H9 (cell line): ENCODE data around the gene PLB1. TPM values are rescaled to one million over a fixed set of nuclear protein-coding genes. Genes with fewer than 3 reads are reported as not detected.

Experiments used
- DNase-seq: peaks from one replicate; pipeline ENCODE4 v3.0.0-alpha.2; 2017
- H2AFZ ChIP-seq: one replicate; pipeline ENCODE4 v1.6.1; 2013; ENCODE audit warnings: mild to moderate bottlenecking, low read length, control low read depth, moderate library complexity
- H2AK5ac ChIP-seq: 2 replicates; pipeline ENCODE4 v1.6.1; 2013; ENCODE audit warnings: low read length, control low read depth, mixed read lengths; ENCODE audit not compliant: insufficient read length
- H2BK120ac ChIP-seq: one replicate; pipeline ENCODE4 v1.6.1; 2013; ENCODE audit warnings: low read depth, mild to moderate bottlenecking, low read length, control low read depth, inconsistent platforms; ENCODE audit not compliant: poor library complexity, severe bottlenecking
- H2BK12ac ChIP-seq: 2 replicates; pipeline ENCODE4 v1.6.1; 2013; ENCODE audit warnings: low read length, control low read depth, mixed read lengths, low read depth; ENCODE audit not compliant: insufficient read length
- H2BK15ac ChIP-seq: 2 replicates; pipeline ENCODE4 v1.6.1; 2013; ENCODE audit warnings: low read depth, low read length, control low read depth
- H2BK20ac ChIP-seq: one replicate; pipeline ENCODE4 v1.6.1; 2013; ENCODE audit warnings: low read depth, mild to moderate bottlenecking, low read length, control low read depth, inconsistent platforms; ENCODE audit not compliant: poor library complexity, severe bottlenecking
- H2BK5ac ChIP-seq: 2 replicates; pipeline ENCODE4 v1.6.1; 2013; ENCODE audit warnings: low read length, control low read depth, mixed read lengths; ENCODE audit not compliant: insufficient read length
- H3K14ac ChIP-seq: 2 replicates; pipeline ENCODE4 v1.6.1; 2013; ENCODE audit warnings: low read length, control low read depth; ENCODE audit not compliant: insufficient read depth
- H3K18ac ChIP-seq: 2 replicates; pipeline ENCODE4 v1.6.1; 2013; ENCODE audit warnings: low read depth, mild to moderate bottlenecking, mixed read lengths, low read length, control low read depth; ENCODE audit not compliant: insufficient read length
- H3K23ac ChIP-seq: 2 replicates; pipeline ENCODE4 v1.6.1; 2013; ENCODE audit warnings: low read length, control low read depth, mixed read lengths, low read depth; ENCODE audit not compliant: insufficient read length
- H3K23me2 ChIP-seq: 2 replicates; pipeline ENCODE4 v1.6.1; 2013; ENCODE audit warnings: low read depth, mild to moderate bottlenecking, mixed read lengths, low read length, control low read depth; ENCODE audit not compliant: insufficient read length, poor library complexity, severe bottlenecking
- H3K27ac ChIP-seq: 2 replicates; pipeline ENCODE4 v1.5.1; 2013; ENCODE audit warnings: low read length, control low read depth, mixed read lengths, low read depth; ENCODE audit not compliant: insufficient read length
- H3K27me3 ChIP-seq: 2 replicates; pipeline ENCODE4 v1.6.1; 2013; ENCODE audit warnings: low read length, control low read depth, inconsistent platforms; ENCODE audit not compliant: insufficient read depth
- H3K4ac ChIP-seq: 2 replicates; pipeline ENCODE4 v1.6.1; 2013; ENCODE audit warnings: low read depth, mild to moderate bottlenecking, control low read depth, inconsistent platforms, low read length, moderate library complexity
- H3K4me1 ChIP-seq: 2 replicates; pipeline ENCODE4 v1.6.1; 2013; ENCODE audit warnings: low read length, control low read depth, inconsistent platforms; ENCODE audit not compliant: insufficient read depth
- H3K4me2 ChIP-seq: 2 replicates; pipeline ENCODE4 v1.6.1; 2013; ENCODE audit warnings: low read length, control low read depth, mixed read lengths; ENCODE audit not compliant: insufficient read length, insufficient read depth
- H3K56ac ChIP-seq: 2 replicates; pipeline ENCODE4 v1.6.1; 2013; ENCODE audit warnings: low read depth, mild to moderate bottlenecking, mixed read lengths, low read length, control low read depth; ENCODE audit not compliant: insufficient read length
- H3K79me1 ChIP-seq: 2 replicates; pipeline ENCODE4 v1.6.1; 2013; ENCODE audit warnings: low read depth, mild to moderate bottlenecking, moderate library complexity, low read length, control low read depth, inconsistent platforms; ENCODE audit not compliant: insufficient read depth, poor library complexity, severe bottlenecking
- H3K79me2 ChIP-seq: 2 replicates; pipeline ENCODE4 v1.6.1; 2013; ENCODE audit warnings: low read length, control low read depth, inconsistent platforms; ENCODE audit not compliant: insufficient read depth
- H3K9ac ChIP-seq: 2 replicates; pipeline ENCODE4 v1.6.1; 2013; ENCODE audit warnings: low read length, control low read depth, mixed read lengths; ENCODE audit not compliant: insufficient read length; ENCODE audit errors: extremely low read depth
- H3K9me3 ChIP-seq: one replicate; pipeline ENCODE4 v1.6.1; 2013; ENCODE audit warnings: low read depth, low read length, inconsistent platforms; ENCODE audit not compliant: control insufficient read depth
- H3T11ph ChIP-seq: one replicate; pipeline ENCODE4 v1.6.1; 2013; ENCODE audit warnings: mild to moderate bottlenecking, low read length, control low read depth, inconsistent platforms
- H4K20me1 ChIP-seq: one replicate; pipeline ENCODE4 v1.6.1; 2013; ENCODE audit not compliant: control insufficient read depth, insufficient read length, insufficient read depth
- H4K5ac ChIP-seq: 2 replicates; pipeline ENCODE4 v1.6.1; 2013; ENCODE audit warnings: low read depth, mild to moderate bottlenecking, mixed read lengths, low read length, control low read depth; ENCODE audit not compliant: insufficient read length
- H4K8ac ChIP-seq: replicated peaks from 2 replicates; pipeline ENCODE4 v1.6.1; 2013; ENCODE audit warnings: low read length, control low read depth, mixed read lengths, low read depth; ENCODE audit not compliant: insufficient read length
- H4K91ac ChIP-seq: 2 replicates; pipeline ENCODE4 v1.6.1; 2013; ENCODE audit warnings: low read depth, mild to moderate bottlenecking, moderate library complexity, mixed read lengths, low read length, control low read depth; ENCODE audit not compliant: insufficient read length
- H3K27ac Mint-ChIP-seq, 3 experiments: 2 replicates in 2 of 3; 3 replicates in 1 of 3; pipeline ENCODE4 v1.8.0; 2020 to 2021; ENCODE audit warnings: mixed read lengths in 3 of 3, mild to moderate bottlenecking in 1 of 3, moderate library complexity in 1 of 3
- H3K27me3 Mint-ChIP-seq: 2 replicates; pipeline ENCODE4 v1.8.0; 2021; ENCODE audit warnings: low read depth, mild to moderate bottlenecking, moderate library complexity, mixed read lengths
- H3K36me3 Mint-ChIP-seq, 3 experiments: 2 replicates in 2 of 3; 3 replicates in 1 of 3; pipeline ENCODE4 v1.8.0; 2020 to 2021; ENCODE audit warnings: low read depth in 3 of 3, mixed read lengths in 3 of 3; ENCODE audit not compliant: insufficient read depth in 1 of 3
- H3K4me1 Mint-ChIP-seq, 2 experiments: 2 replicates each; pipeline ENCODE4 v1.8.0; 2020; ENCODE audit warnings: mixed read lengths in 2 of 2
- H3K4me3 Mint-ChIP-seq, 2 experiments: 2 replicates in 1 of 2; 3 replicates in 1 of 2; pipeline ENCODE4 v1.8.0; 2020 to 2021; ENCODE audit warnings: mild to moderate bottlenecking in 2 of 2, mixed read lengths in 2 of 2, moderate library complexity in 1 of 2
- H3K9me3 Mint-ChIP-seq, 2 experiments: 2 replicates in 1 of 2; 3 replicates in 1 of 2; pipeline ENCODE4 v1.8.0; 2020; ENCODE audit warnings: mild to moderate bottlenecking in 2 of 2, mixed read lengths in 2 of 2, moderate library complexity in 1 of 2
- CTCF ChIP-seq: fragments of 200-600 bp; sonication (generic); conservative IDR thresholded peaks from 3 replicates; pipeline ENCODE4 v1.8.0; 2021; ENCODE audit warnings: antibody characterized with exemption, mild to moderate bottlenecking
- WGBS: extraction: QIAGEN DNeasy Blood & Tissue Kit; methylation state at CpG from one replicate; pipeline ENCODE4 v1.1.7; 2013; ENCODE audit warnings: missing lambda C conversion rate, low lambda C conversion rate, mixed read lengths; ENCODE audit not compliant: insufficient read length; ENCODE audit errors: extremely low coverage; 5-methylcytosine and 5-hydroxymethylcytosine counted together
- total RNA-seq: library from RNA; stranded (reverse); gene quantifications from 2 replicates; pipeline ENCODE4 v1.2.1, GENCODE V29; 2021

The PLB1 gene
- total RNA-seq, 1 experiment from 2014 or later, result not detected

- H3K9ac ChIP-seq, result no peak overlapping the region
- no peak for TF ChIP-seq CTCF
- no peaks in the 10 kb centered on the region for H3K4me1 ChIP-seq
- no peak for DNase-seq
- H4K91ac ChIP-seq, result no peak overlapping the region
- no peak overlapping the region for H3K18ac ChIP-seq
- no peak overlapping the region for H2BK15ac ChIP-seq
- H3K4me2 ChIP-seq, result no peak overlapping the region
- no peak overlapping the region for H3K27ac ChIP-seq
- Mint-ChIP-seq H3K9me3 (no peaks in the 10 kb centered on the region), H3K4me3 (no peak overlapping the region), H3K36me3 (no peaks in the 10 kb centered on the region), H3K27ac (no peak overlapping the region), H3K4me1 (peaks cover 0 to 4% of the 10 kb centered on the region in 2 experiments; a peak in 3 of 4 replicates), H3K27me3 (peaks cover 1% of the 10 kb centered on the region)
- no peak overlapping the region for H3K14ac ChIP-seq
- H3K23ac ChIP-seq, result no peak overlapping the region
- no peak overlapping the region for H4K5ac ChIP-seq
- H3K9me3 ChIP-seq, result no peaks in the 10 kb centered on the region
- H2BK5ac ChIP-seq, result no peak overlapping the region
- H3K4ac ChIP-seq, result no peak overlapping the region
- no peaks in the 10 kb centered on the region for H3K79me2 ChIP-seq
- H2BK12ac ChIP-seq, result no peak overlapping the region
- H3K23me2 ChIP-seq, result no peaks in the 10 kb centered on the region
- no peak overlapping the region for H4K8ac ChIP-seq
- no peak overlapping the region for H3K56ac ChIP-seq
- H3K79me1 ChIP-seq, result no peaks in the 10 kb centered on the region
- H2BK120ac ChIP-seq, result no peak overlapping the region
- WGBS, result no CpG with 5 or more reads among the region's 7 CpGs
- no peak overlapping the region for H2AK5ac ChIP-seq
- H2AFZ ChIP-seq, result no peak overlapping the region
- no peak overlapping the region for H2BK20ac ChIP-seq
- no peaks in the 10 kb centered on the region for H3K27me3 ChIP-seq
- no peak overlapping the region for H3T11ph ChIP-seq
- no peaks in the 10 kb centered on the region for H4K20me1 ChIP-seq
Observed at GRCh38 chr2:28546242-28546641, 50.4 kb downstream of the PLB1 start.
